T-helper 2 cell (primary cell): ENCODE results near the gene STIM2.
"Not testable (repeated sequence)": the region's sequence is repeated elsewhere in the genome, so short reads cannot be mapped to it uniquely, and the experiment has no call there.

Source experiments
- DNase-seq, 5 experiments: peaks; one replicate each; pipeline versions ENCODE4 v3.0.0 to v3.0.0-alpha.2; 2012 to 2022

STIM2 gene

DNA sequence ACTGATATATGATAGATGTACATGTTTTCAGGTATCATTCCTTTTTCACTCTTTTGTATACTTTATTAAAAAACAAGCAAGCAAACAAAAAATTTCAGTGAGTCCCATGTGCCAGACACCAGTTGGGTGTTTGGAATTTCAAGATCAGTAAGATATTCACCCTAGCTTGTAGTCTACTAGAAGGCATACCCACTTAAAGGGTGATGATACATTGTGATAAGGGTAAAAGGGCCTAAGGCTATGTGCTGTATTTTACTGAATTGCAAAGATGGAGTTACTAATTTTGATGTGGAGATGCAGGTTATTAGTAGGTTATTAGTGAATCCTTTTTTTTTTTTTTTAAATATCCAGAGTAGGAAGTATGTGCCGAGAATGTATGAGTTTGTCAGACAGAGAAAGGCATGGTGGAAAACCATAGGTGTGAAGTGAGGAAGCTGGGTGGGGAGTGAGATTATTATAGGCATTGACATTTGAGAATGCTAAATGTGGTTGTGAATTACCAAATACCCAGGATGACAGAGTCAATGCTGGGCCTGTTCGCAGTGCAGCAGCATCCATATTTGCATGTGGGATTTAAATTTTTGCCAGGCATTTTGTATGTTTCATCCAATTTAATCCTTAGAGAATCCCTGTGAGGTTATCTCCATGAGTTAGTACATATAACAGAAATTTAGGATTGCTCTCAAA, 10.1 kb downstream of the STIM2 start:
- no peak for DNase-seq

DNA sequence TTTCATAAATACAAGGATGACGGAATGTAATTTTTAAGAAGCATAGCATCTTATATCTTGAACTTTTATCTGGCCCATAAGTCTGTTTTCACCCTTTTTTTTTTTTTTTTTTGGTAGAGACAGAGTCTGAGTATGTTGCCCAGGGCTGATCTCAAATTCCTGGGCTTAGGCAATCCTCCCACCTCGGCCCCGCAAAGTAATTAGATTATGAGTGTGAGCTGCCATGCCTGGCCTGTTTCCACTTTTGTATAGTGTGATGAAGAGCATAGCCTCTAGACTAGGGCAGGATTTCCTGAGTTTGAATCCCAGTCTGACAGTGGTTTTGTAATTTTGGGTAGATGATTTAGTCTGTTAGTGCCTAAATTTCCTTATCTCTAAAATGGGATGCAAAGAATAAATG, 11.0 kb downstream of the STIM2 start:
- no peak for DNase-seq

GRCh38 chr4:26873391-26874026, 12.9 kb downstream of the STIM2 start:
- DNase-seq = peak in 2 of 5 experiments; percentile 85 to 90

DNA sequence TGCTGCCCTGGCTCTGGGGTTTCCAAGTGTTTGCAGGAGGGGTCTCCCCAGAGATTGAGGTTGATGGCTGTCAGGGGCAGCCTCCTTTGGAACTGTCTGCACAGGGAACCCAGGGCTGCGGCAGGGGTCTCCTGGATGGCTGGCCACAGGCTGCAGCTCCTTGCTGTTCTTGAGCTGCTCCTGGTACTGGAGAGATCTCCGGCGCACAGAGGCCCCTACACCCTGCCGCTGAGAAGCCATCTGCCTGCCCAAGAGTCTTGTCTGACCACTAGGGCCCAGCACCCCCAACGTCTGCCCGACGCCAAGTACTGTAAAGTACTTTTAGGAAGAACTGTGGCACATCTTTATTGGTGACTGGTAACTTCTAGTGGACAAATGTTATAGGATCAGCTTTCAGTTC, 13.5 kb downstream of the STIM2 start:
- DNase-seq = no peak

DNA sequence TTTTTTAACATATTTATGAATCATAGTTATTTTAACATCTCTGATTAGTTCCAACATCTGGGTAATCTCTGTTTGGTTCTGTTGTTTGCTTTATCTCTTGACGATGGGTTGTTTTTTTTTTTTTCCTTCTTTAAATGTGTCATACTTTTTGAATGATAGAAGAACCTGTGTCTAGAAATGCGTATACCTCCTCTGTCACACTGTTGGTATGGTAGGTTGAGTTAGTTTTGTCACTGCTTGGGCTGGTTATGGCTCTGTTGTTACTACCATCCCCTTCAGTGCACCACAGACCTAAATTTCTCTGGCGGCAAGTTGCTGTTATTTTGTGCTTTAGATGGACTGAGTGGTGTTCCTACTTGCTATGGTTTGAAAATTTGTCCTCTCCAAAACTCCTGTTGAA, 16.8 kb downstream of the STIM2 start:
- DNase-seq = peak in 1 of 5 experiments; percentile 27

GRCh38 chr4:26877961-26878360, 17.3 kb downstream of the STIM2 start:
- DNase-seq = no peak

GRCh38 chr4:26878794-26879391, 18.3 kb downstream of the STIM2 start:
- DNase-seq = peak in 2 of 5 experiments; percentile 36 to 58

DNA sequence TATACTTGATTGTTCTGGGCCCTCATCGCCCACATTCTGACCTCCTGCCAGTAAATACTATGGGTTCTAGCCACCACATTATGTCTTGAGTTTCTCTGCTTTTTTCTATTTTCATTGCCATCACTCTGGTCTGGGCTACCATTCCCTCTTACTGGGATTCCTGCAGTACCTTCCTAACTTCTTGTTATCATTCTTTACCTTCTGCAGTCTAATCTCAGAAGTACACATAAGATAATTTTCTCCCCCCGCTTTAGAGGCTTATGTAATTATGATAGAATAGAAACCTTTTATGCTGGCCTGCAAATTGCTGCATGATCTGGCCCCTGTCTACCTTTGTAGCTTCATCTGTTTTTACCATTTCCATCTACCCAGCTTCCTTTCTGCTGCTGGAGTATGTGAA, 19.2 kb downstream of the STIM2 start:
- no peak for DNase-seq

- no peak for DNase-seq
Observed at GRCh38 chr4:26884026-26884425, 23.4 kb downstream of the STIM2 start.

- DNase-seq = peak in 2 of 5 experiments; percentile 57 to 92
Observed at GRCh38 chr4:26884486-26884988, 23.9 kb downstream of the STIM2 start.

- DNase-seq = peak in 3 of 5 experiments; percentile 22 to 93 (median 73)
Observed at GRCh38 chr4:26885912-26886274, 25.3 kb downstream of the STIM2 start.

- peak in 2 of 5 experiments; percentile 41 to 82 for DNase-seq
Observed at GRCh38 chr4:26887143-26887542, 26.5 kb downstream of the STIM2 start.

DNA sequence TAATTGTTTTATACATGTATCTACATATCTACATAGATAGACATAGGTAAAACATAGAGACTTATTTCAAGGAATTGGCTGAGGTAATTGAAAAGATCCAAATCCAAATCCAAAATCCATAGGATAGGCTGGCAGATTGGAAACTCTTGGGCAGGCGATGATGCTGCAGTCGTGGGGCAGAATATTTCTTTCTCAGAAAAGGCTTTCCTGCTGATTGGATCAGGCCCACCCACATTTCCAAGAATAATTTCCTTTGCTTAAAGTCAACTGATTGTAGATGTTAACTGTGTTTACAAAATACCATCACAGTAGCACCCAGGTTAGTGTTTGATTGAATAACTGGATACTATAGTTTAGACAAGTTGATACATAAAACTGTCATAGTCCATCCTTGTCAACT, 27.2 kb downstream of the STIM2 start:
- no peak for DNase-seq

DNA sequence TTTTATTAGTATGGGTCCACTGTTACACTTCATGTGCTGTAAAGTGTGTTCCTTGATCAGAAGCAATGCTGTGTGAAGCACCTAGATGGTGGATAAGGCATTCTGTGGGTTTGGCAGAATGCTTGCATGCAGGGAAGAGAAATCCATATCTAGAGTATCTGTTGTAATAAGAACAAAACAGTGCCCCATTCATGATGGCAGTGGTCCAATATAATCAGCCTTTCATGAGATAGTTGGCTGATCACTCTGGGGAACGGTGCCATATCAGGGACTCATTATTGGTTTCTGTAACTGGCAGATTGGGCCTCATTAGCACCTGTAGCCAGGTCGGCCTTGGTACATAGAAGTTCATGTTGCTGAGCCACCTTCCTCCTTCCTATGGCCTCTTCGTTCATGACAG, 28.7 kb downstream of the STIM2 start:
- no peak for DNase-seq

- DNase-seq = no peak
Observed at GRCh38 chr4:26891054-26891453, 30.4 kb downstream of the STIM2 start.

DNA sequence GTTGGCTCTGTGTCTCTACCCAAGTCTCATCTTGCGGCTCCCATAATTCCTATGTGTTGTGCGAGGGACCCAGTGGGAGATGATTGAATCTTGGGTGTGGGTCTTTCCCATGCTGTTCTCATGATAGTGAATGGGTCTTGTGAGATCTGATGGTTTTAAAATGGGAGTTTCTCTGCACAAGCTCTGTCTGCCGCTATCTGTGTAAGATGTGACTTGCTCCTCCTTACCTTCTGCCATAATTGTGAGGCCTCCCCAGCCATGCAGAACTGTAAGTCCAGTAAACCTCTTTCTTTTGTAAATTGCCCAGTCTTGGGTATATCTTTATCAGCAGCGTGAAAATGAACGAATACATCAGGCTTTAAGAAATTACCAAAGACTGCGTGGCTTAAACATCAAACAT, 31.2 kb downstream of the STIM2 start:
- no peak for DNase-seq

DNA sequence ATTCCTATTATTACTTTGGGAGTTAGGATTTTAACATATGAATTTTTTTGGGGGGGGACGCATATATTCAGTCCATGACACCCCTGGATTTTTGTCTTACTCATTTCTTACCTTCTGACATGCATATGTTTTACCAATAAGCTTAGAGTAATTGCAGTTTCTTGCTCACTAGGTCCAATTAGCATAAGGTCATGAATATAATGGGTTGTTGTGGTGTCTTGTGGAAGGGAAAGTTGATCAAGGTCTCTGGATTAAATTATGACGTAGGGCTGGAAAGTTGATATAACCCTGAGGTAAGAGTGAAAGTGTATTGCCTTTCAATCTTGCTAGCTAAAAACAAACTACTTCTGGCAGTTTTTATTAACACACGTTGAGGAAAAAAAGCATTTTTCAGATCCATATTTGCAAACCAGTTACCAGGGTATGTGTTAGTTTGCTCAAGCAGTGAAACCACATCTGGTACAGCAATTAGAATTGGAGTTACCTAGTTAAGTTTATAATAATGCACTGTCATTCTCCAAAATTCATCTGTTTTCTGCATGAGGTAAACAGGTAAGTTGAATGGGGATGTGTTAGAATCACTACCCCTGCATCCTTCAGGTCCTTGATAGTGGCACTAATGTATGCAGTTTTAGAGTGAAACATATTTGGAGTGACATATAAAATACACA, 32.0 kb downstream of the STIM2 start:
- no peak for DNase-seq

DNA sequence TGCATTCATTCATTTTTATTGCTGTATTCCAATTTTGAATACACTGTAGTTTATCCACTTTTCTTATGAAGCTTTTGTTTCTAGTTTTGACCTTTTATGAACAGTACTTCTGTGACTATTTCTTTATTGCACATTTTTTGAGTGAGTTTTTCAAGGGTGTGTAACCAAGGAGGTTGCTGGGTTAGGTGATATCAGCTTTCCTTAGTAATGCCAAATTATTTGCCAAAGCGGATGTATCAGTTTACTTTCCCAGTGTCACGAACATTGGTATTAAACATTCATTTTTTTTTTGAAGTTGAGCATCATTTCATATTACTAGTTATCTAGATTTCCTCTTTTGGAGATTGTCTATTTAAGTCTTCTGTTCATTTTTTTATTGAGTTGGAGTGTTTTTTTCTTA, 32.9 kb downstream of the STIM2 start:
- no peak for DNase-seq

DNA sequence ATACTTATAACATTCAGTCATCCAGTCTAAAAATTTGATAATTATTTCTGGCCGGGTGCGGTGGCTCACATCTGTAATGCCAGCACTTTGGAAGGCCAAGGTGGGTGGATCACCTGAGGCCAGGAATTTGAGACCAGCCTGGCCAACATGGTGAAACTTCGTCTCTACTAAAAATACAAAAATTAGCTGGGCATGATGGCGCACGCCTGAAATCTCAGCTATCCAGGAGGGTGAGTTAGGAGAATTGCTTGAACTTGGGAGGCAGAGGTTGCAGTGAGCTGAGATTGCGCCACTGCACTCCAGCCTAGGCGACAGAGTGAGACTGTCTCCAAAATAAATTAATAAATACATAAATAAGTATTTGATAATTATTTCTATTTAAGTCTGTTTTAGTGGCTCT, 34.2 kb downstream of the STIM2 start:
- DNase-seq = not testable (repeated sequence)

- no peak for DNase-seq
Observed at GRCh38 chr4:26896636-26897035, 36.0 kb downstream of the STIM2 start.

DNA sequence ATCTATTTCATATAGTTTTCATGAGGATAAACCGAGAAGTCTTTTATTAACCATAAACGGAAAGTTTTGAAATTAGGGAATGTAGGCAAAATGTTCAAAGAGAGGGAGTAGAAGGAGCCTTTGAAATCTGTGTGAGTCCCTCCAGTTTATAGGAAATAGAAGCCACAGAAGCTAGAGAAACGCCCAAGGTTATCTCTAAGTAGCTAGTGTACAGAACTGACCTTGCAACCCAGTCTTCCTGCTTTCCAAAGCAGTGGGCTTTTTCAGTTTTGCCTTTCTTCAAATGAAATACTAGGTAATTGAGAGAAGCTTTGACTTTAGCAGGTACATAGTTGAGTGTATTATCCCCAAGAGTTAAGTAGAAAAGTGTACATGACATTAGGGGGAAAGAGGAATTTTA, 39.4 kb downstream of the STIM2 start:
- DNase-seq = no peak

- no peak for DNase-seq
Observed at GRCh38 chr4:26900765-26901164, 40.1 kb downstream of the STIM2 start.

DNA sequence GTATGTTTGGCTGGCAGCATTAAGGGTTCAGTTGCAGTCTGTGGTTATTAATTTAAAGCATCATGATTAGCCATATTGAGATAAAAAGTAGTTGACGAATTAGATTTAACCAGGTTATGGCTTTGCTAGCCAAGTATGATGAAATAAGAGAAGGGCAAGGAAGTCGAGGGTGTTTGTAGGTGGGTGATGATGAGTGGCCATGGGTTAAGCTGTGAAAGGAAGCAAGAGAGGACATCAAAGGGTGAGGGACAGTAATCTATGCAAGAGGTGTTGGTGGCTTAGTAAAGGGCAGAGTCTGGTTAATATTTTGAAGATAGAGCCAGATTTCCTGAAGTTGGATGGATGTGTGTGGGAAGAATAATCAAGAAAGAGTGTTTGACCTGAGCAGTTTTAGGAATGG, 44.5 kb downstream of the STIM2 start:
- DNase-seq = no peak
